Sigmoid colon (tissue), 4 donors: ENCODE measurements around the gene MTA1.

Experiments
- CTCF ChIP-seq, 4 experiments: fragments of 450-650 bp in 3 of 4; fragments of 200-600 bp in 1 of 4; IDR thresholded peaks; one replicate each; pipeline ENCODE4 v1.5.1; 2016 to 2019; ENCODE audit warnings: antibody characterized with exemption in 4 of 4, mild to moderate bottlenecking in 3 of 4, moderate library complexity in 2 of 4
- EP300 ChIP-seq, 4 donors: sonication (generic); formaldehyde crosslinking; IDR thresholded peaks; one replicate each; pipeline ENCODE4 v1.6.1; 2017; ENCODE audit warnings: antibody characterized with exemption in 4 of 4
- POLR2A ChIP-seq, 2 donors: fragments of 450-650 bp; IDR thresholded peaks; one replicate each; pipeline ENCODE4 v1.6.1; 2016; ENCODE audit warnings: antibody characterized with exemption in 2 of 2, mild to moderate bottlenecking in 2 of 2, moderate library complexity in 2 of 2
- POLR2AphosphoS5 ChIP-seq, 4 donors: sonication (generic); formaldehyde crosslinking; IDR thresholded peaks; one replicate each; pipeline ENCODE4 v1.6.1; 2017; ENCODE audit warnings: antibody characterized with exemption in 4 of 4

GRCh38 chr14:105491366-105491973 lies 71.8 kb downstream of the MTA1 start:
- TF ChIP-seq CTCF (IDR thresholded peaks at IDR 0.05): no peak
- TF ChIP-seq POLR2A (IDR thresholded peaks at IDR 0.05): no peak
- TF ChIP-seq POLR2AphosphoS5 (IDR thresholded peaks at IDR 0.05): no peak
- TF ChIP-seq EP300 (IDR thresholded peaks at IDR 0.05): no peak
